ENCODE measurements around the gene GK.

Gene GK

GRCh38 chrX:30653415-30654131 lies at the start of gene GK:
Gene GK, plus strand, starts transcription at chrX:30653423. Its CDS starts 115 bp downstream, at chrX:30653538.
- TF ChIP-seq, protein P1, sequence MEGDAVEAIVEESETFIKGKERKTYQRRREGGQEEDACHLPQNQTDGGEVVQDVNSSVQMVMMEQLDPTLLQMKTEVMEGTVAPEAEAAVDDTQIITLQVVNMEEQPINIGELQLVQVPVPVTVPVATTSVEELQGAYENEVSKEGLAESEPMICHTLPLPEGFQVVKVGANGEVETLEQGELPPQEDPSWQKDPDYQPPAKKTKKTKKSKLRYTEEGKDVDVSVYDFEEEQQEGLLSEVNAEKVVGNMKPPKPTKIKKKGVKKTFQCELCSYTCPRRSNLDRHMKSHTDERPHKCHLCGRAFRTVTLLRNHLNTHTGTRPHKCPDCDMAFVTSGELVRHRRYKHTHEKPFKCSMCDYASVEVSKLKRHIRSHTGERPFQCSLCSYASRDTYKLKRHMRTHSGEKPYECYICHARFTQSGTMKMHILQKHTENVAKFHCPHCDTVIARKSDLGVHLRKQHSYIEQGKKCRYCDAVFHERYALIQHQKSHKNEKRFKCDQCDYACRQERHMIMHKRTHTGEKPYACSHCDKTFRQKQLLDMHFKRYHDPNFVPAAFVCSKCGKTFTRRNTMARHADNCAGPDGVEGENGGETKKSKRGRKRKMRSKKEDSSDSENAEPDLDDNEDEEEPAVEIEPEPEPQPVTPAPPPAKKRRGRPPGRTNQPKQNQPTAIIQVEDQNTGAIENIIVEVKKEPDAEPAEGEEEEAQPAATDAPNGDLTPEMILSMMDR (IDR thresholded peaks at IDR 0.05) = no peak

GRCh38 chrX:30607155-30607554 lies 46.1 kb upstream of the GK start:
- TF ChIP-seq, protein P1 (IDR thresholded peaks at IDR 0.05) = no peak

- TF ChIP-seq, protein P1 (IDR thresholded peaks at IDR 0.05) = no peak
Observed at GRCh38 chrX:30610026-30610425, 43.2 kb upstream of the GK start.

DNA sequence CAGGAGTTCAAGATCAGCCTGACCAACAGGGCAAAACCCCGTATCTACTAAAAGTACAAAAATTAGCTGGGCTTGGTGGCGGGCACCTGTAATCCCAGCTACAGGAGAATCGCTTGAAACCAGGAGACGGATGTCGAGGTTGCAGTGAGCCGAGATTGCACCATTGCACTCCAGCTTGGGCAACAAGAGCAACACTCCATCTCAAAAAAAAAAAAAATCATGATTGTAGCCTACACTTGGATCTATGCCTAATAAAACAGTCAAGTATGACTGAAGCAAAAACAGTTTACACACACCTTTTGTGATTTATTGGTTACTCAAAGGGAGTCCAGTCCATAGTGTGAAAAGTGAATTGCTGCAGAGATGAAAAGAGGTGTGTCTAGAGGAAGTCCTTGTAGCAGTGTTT lies 41.0 kb upstream of the GK start:
- TF ChIP-seq, protein P1 (IDR thresholded peaks at IDR 0.05) = no peak

- TF ChIP-seq, protein P1 (IDR thresholded peaks at IDR 0.05) = no peak
Observed at GRCh38 chrX:30613721-30614120, 39.5 kb upstream of the GK start.

DNA sequence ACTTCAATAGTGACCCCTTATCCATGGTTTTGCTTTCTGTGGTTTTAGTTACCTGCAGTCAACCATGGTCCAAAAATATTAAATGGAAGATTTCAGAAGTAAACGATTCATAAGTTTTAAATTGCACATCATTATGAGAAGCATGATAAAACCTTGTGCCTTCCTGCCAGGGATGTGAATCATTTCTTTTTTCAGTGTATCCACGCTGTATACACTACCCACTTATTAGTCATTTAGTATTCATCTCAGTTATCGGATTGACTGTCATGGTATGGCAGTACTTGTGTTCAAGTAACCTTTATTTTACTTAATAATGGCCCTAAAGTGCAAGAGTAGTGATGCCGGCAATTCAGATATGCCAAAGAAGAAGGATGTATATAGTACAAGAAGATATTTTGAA lies 38.0 kb upstream of the GK start:
- TF ChIP-seq, protein P1 (IDR thresholded peaks at IDR 0.05) = no peak

DNA sequence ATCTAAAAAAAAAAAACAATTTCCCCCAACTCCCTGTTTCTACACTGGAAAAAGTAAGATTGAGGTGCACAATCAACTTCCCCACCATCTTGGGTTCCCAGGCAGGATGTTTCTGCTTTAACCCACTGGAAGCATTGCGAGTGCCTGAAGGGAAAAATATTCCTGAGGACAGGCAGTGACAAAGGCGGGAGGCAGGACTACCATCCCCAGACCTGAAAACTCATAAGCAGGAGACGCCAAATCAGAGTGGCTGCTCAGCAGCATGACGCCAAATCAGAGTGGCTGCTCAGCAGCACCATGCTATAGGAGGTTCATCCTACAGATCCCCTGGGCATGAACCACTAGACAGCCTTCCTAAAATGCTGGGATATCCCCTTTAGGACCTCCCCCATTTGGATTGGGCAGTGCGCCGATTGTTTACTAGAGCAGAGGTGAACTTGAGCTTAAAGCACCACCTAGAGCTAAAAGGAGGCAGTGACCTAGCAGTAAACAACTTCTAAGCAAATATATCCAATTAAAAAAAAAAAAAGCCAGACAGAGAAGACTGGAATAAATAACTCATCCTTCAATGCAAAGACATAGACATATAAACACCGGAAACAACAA lies 35.0 kb upstream of the GK start:
- TF ChIP-seq, protein P1 (IDR thresholded peaks at IDR 0.05) = peak; percentile 38
